Endothelial cell of umbilical vein (primary cell): ENCODE data around the gene GABBR2. TPM values are rescaled to one million over a fixed set of nuclear protein-coding genes. Genes with fewer than 3 reads are reported as not detected.

Source experiments
- BruUV-seq: library from RNA; stranded (reverse); fragments of 400-500 nt; replicated peaks from 2 replicates; lab custom pipeline; 2021; lab: Mats Ljungman, UMichigan
- CTCF ChIA-PET: fragments of 300-600, 350-600 bp; sonication (Branson Sonifier 250); formaldehyde crosslinking; loops from one replicate; lab custom pipeline; 2021; ENCODE audit warnings: antibody characterized with exemption, inconsistent platforms; lab: Charles Lee
- POLR2A ChIA-PET: fragments of 300-600, 350-600 bp; sonication (Branson Sonifier 250); formaldehyde crosslinking; loops from one replicate; lab custom pipeline; 2021; ENCODE audit warnings: antibody characterized with exemption, inconsistent platforms; lab: Charles Lee
- DNase-seq: peaks from one replicate; pipeline ENCODE4 v3.0.0-alpha.2; 2011; ENCODE audit warnings: low read depth, low spot score
- FAIRE-seq: peaks from 2 replicates; lab custom pipeline; 2011; peaks lifted over from hg19 to GRCh38; lab: Jason Lieb, UNC
- H2AFZ ChIP-seq: 2 replicates; pipeline ENCODE4 v1.6.0; 2012; ENCODE audit warnings: low read depth, low read length, control low read depth, inconsistent platforms
- H3K27ac ChIP-seq: 2 replicates; pipeline ENCODE4 v1.5.1; 2011; ENCODE audit warnings: low read depth, mild to moderate bottlenecking, control low read depth, low read length, moderate library complexity; ENCODE audit not compliant: insufficient read depth
- H3K27me3 ChIP-seq, 2 experiments: 2 replicates each; pipeline versions ENCODE4 v1.6.0 to v1.6.1; 2011; ENCODE audit warnings: low read length in 2 of 2, mixed read lengths in 1 of 2; ENCODE audit not compliant: control insufficient read depth in 2 of 2, insufficient read depth in 2 of 2
- H3K36me3 ChIP-seq, 2 experiments: 2 replicates in 1 of 2; 3 replicates in 1 of 2; pipeline ENCODE4 v1.5.1; 2011; ENCODE audit warnings: low read length in 2 of 2, mild to moderate bottlenecking in 1 of 2, moderate library complexity in 1 of 2; ENCODE audit not compliant: control insufficient read depth in 2 of 2, insufficient read depth in 2 of 2; ENCODE audit errors: extremely low read depth in 1 of 2
- H3K4me1 ChIP-seq: 3 replicates; pipeline ENCODE4 v1.5.1; 2011; ENCODE audit warnings: mild to moderate bottlenecking, low read length; ENCODE audit not compliant: control insufficient read depth, insufficient read depth; ENCODE audit errors: extremely low read depth
- H3K4me2 ChIP-seq: 2 replicates; pipeline ENCODE4 v1.6.1; 2011; ENCODE audit warnings: low read length, control low read depth, mixed read lengths; ENCODE audit not compliant: insufficient read depth
- H3K4me3 ChIP-seq, 3 experiments: fragments of 200-600 bp in 1 of 3; sonication (generic), shearing (Covaris generic) in 1 of 3; replicated peaks in 1 of 3; 2 replicates each; pipeline ENCODE4 v1.5.1; 2011 to 2016; ENCODE audit warnings: control low read depth in 3 of 3, low read length in 3 of 3, mild to moderate bottlenecking in 2 of 3, inconsistent platforms in 1 of 3, low read depth in 1 of 3, moderate library complexity in 1 of 3; ENCODE audit not compliant: insufficient read depth in 1 of 3
- H3K79me2 ChIP-seq: 2 replicates; pipeline ENCODE4 v1.6.0; 2012; ENCODE audit warnings: low read length, inconsistent platforms; ENCODE audit not compliant: control insufficient read depth, insufficient read depth
- H3K9ac ChIP-seq: replicated peaks from 2 replicates; pipeline ENCODE3; 2011; ENCODE audit warnings: low read length, control low read depth; ENCODE audit not compliant: insufficient read depth; ENCODE audit errors: extremely low read depth
- H3K9me1 ChIP-seq: replicated peaks from 3 replicates; pipeline ENCODE4 v1.6.0; 2011; ENCODE audit warnings: mild to moderate bottlenecking, low read length; ENCODE audit not compliant: control insufficient read depth, insufficient read depth; ENCODE audit errors: extremely low read depth
- H3K9me3 ChIP-seq: replicated peaks from 2 replicates; pipeline ENCODE4 v1.5.1; 2012; ENCODE audit warnings: low read length, inconsistent platforms; ENCODE audit not compliant: control insufficient read depth, insufficient read depth
- H4K20me1 ChIP-seq: replicated peaks from 2 replicates; pipeline ENCODE3; 2011; ENCODE audit warnings: mild to moderate bottlenecking, low read length; ENCODE audit not compliant: control insufficient read depth, insufficient read depth; ENCODE audit errors: extremely low read depth
- EZH2 ChIP-seq: IDR thresholded peaks from 2 replicates; pipeline ENCODE4 v1.6.1; 2012; ENCODE audit warnings: borderline replicate concordance, low read depth, mild to moderate bottlenecking, moderate library complexity, low read length, inconsistent platforms; ENCODE audit not compliant: severe bottlenecking
- FOS ChIP-seq: IDR thresholded peaks from 2 replicates; pipeline ENCODE4 v1.6.1; 2011; ENCODE audit warnings: mild to moderate bottlenecking, low read length, moderate library complexity, borderline replicate concordance; ENCODE audit not compliant: insufficient read depth
- GATA2 ChIP-seq: IDR thresholded peaks from 2 replicates; pipeline ENCODE4 v1.7.0; 2011; ENCODE audit warnings: low read depth, mild to moderate bottlenecking, moderate library complexity, mixed read lengths, low read length; ENCODE audit not compliant: insufficient read length, insufficient read depth
- JUN ChIP-seq: IDR thresholded peaks from 2 replicates; pipeline ENCODE4 v1.6.1; 2011; ENCODE audit warnings: borderline replicate concordance, low read depth; ENCODE audit not compliant: insufficient read length, insufficient read depth
- MYC ChIP-seq: IDR thresholded peaks from one replicate; pipeline ENCODE4 v1.6.1; 2011; ENCODE audit warnings: mild to moderate bottlenecking, low read depth, low read length
- POLR2A ChIP-seq: IDR thresholded peaks from 2 replicates; pipeline ENCODE4 v1.6.1; 2012; ENCODE audit warnings: low read depth, mild to moderate bottlenecking, control low read depth, low read length
- POLR2AphosphoS5 ChIP-seq: IDR thresholded peaks from 2 replicates; pipeline ENCODE4 v1.6.1; 2012; ENCODE audit warnings: low read depth, mild to moderate bottlenecking, control low read depth, low read length, moderate library complexity; ENCODE audit not compliant: insufficient read depth
- dilution Hi-C: fragments of 300-500 bp; cut with MboI; formaldehyde crosslinking; loops from one replicate; pipeline ENCODE4 v1.15.0; 2019; ENCODE audit warnings: low sequenced_read_pairs; ENCODE audit not compliant: extremely low pct_ligation_motif_present
- intact Hi-C: fragments of 100-400 bp; cut with micrococcal nuclease; formaldehyde crosslinking; loops from one replicate; pipeline ENCODE4 v1.10.0; 2022
- polyA plus RNA-seq, 4 experiments: library from polyadenylated mRNA; depleted of rRNA in 3 of 4; stranded (reverse) in 3 of 4; unstranded in 1 of 4; fragments of >200 nt; gene quantifications; 2 replicates each; pipeline versions ENCODE4 v1.2.1 to v1.2.3, GENCODE V29; 2011 to 2012; ENCODE audit warnings: missing spikeins in 1 of 4
- total RNA-seq: library from RNA; stranded (reverse); gene quantifications from 2 replicates; pipeline ENCODE4 v1.2.3, GENCODE V29; 2021
- TF ChIP-seq, protein P1 (sequence below), 2 donors: IDR thresholded peaks; 1 replicate in 1 of 2; 2 replicates in 1 of 2; pipeline ENCODE4 v1.5.1; 2011; ENCODE audit warnings: low read length in 2 of 2, mild to moderate bottlenecking in 2 of 2, moderate library complexity in 2 of 2, control low read depth in 1 of 2, inconsistent platforms in 1 of 2, low read depth in 1 of 2; ENCODE audit not compliant: insufficient read depth in 1 of 2; ENCODE audit errors: extremely low read depth in 1 of 2
- TF ChIP-seq, protein P2 (sequence below): IDR thresholded peaks from 2 replicates; pipeline ENCODE4 v1.6.1; 2011; ENCODE audit not compliant: insufficient read depth, insufficient read length

GABBR2 gene
- total and polyA plus RNA-seq, 2 donors (not counting 3 experiments of a cell fraction or from before 2014, with no cell fraction given) = 1.1 to 9.2 TPM

DNA sequence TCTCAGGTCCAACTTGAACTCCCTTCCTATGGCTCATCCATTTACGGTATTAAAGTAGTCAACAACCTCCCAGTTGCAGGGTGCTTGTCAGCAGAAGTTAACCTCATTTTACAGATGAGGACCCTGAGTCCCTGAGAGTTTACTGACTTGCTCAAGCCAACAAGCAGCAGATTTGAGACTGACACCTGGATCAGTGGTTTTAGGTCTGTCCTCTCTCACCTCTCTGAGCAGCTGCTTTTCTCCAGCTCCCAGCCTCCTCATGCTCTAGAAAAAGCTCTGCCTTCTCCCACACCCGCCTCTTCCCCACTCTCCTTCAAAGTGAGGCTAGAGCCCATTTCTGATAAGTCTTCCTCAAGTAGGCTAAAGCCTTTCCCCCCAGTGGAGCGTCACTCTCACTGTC lies 56.4 kb downstream of the GABBR2 start:
- ChIA-PET POLR2A (no interaction called here), CTCF (interaction anchor here (1.0 kb wide), 1 partner anchor 26 kb away, joined by 3 read pairs; no protein-coding TSS in a partner anchor)
- DNase-seq = no peak
- no peak for FAIRE-seq
- Histone ChIP-seq H3K4me1 (no peaks in the 10 kb centered on the region), H3K4me3 (no peak overlapping the region), H3K27me3 (no peaks in the 10 kb centered on the region), H3K9me1 (no peaks in the 10 kb centered on the region), H4K20me1 (no peaks in the 10 kb centered on the region), H3K9ac (no peak overlapping the region), H3K79me2 (peaks cover 2% of the 10 kb centered on the region), H2AFZ (no peak overlapping the region), H3K27ac (no peak overlapping the region), H3K9me3 (no peaks in the 10 kb centered on the region), H3K36me3 (no peaks in the 10 kb centered on the region), H3K4me2 (no peak overlapping the region)
- TF ChIP-seq EZH2 (no peak), POLR2AphosphoS5 (no peak)
- dilution Hi-C loops (no loop called here), intact Hi-C loops (no loop called here)
- no TSS peak for BruUV-seq

DNA sequence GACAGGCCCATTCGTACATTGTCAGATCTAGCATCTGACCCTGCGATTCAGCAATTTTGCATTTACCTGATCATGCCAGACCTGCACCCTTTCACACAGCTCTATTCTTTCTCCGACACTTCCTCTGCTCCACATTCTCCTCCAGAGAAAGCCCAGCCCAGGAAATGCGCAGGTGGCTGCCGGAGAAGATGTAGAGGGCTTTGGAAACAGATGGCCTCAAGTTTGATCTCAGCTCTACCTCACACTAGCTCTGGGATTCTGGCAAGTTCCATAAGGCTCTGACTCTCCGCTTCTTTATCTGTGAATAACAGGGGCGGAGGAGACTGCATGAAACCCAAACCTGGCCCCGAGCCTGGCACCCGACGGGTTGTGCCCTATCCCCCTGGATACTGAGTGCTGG lies 61.5 kb downstream of the GABBR2 start:
- H3K79me2 ChIP-seq = no peaks in the 10 kb centered on the region
- H4K20me1 ChIP-seq = no peaks in the 10 kb centered on the region
- no peak overlapping the region for H3K4me2 ChIP-seq
- FAIRE-seq (no peak), DNase-seq (no peak)
- no peak overlapping the region for H3K27ac ChIP-seq
- dilution Hi-C loops (no loop called here), intact Hi-C loops (no loop called here)
- CTCF ChIA-PET = interaction anchor here (1.2 to 1.4 kb wide), 2 partner anchors 13 to 332 kb away, joined by 3 to 4 read pairs; no protein-coding TSS in a partner anchor
- POLR2A ChIA-PET = interaction anchor here (0.6 to 0.8 kb wide), 2 partner anchors 14 to 158 kb away, joined by 3 to 4 read pairs; no protein-coding TSS in a partner anchor
- no peaks in the 10 kb centered on the region for H3K9me3 ChIP-seq
- no peaks in the 10 kb centered on the region for H3K27me3 ChIP-seq
- no peaks in the 10 kb centered on the region for H3K36me3 ChIP-seq
- H3K4me3 ChIP-seq = no peak overlapping the region
- H3K9ac ChIP-seq = no peak overlapping the region
- H2AFZ ChIP-seq = no peak overlapping the region
- no peaks in the 10 kb centered on the region for H3K9me1 ChIP-seq
- no peaks in the 10 kb centered on the region for H3K4me1 ChIP-seq
- BruUV-seq = no TSS peak
- TF ChIP-seq JUN = no peak
- TF ChIP-seq GATA2 = no peak
- TF ChIP-seq, protein P1, sequence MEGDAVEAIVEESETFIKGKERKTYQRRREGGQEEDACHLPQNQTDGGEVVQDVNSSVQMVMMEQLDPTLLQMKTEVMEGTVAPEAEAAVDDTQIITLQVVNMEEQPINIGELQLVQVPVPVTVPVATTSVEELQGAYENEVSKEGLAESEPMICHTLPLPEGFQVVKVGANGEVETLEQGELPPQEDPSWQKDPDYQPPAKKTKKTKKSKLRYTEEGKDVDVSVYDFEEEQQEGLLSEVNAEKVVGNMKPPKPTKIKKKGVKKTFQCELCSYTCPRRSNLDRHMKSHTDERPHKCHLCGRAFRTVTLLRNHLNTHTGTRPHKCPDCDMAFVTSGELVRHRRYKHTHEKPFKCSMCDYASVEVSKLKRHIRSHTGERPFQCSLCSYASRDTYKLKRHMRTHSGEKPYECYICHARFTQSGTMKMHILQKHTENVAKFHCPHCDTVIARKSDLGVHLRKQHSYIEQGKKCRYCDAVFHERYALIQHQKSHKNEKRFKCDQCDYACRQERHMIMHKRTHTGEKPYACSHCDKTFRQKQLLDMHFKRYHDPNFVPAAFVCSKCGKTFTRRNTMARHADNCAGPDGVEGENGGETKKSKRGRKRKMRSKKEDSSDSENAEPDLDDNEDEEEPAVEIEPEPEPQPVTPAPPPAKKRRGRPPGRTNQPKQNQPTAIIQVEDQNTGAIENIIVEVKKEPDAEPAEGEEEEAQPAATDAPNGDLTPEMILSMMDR (IDR thresholded peaks at IDR 0.05; ENCODE audit: extremely low read depth in 1 of 2, insufficient read depth in 1 of 2, low read depth in 1 of 2, low read length in 2 of 2) = no peak
- no peak for TF ChIP-seq POLR2A
- TF ChIP-seq, protein P2, sequence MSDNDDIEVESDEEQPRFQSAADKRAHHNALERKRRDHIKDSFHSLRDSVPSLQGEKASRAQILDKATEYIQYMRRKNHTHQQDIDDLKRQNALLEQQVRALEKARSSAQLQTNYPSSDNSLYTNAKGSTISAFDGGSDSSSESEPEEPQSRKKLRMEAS = no peak
- TF ChIP-seq FOS = no peak
- no peak for TF ChIP-seq EZH2
- no peak for TF ChIP-seq MYC
